Measurements from ENCODE around the gene HSD11B2.
A peak's percentile ranks its signal among the peaks of the same experiment; 100 is the strongest.

The HSD11B2 gene

GRCh38 chr16:67392301-67393059 is 38.4 kb upstream of the HSD11B2 start:
- TF ChIP-seq MAX (IDR thresholded peaks at IDR 0.05; ENCODE audit: low read depth, low read length) (no peak), MYC (IDR thresholded peaks at IDR 0.05; ENCODE audit: low read depth, low read length) (no peak), POLR2A (IDR thresholded peaks at IDR 0.05; ENCODE audit: extremely low read depth, insufficient read length) (no peak)
- TF ChIP-seq, protein P1, sequence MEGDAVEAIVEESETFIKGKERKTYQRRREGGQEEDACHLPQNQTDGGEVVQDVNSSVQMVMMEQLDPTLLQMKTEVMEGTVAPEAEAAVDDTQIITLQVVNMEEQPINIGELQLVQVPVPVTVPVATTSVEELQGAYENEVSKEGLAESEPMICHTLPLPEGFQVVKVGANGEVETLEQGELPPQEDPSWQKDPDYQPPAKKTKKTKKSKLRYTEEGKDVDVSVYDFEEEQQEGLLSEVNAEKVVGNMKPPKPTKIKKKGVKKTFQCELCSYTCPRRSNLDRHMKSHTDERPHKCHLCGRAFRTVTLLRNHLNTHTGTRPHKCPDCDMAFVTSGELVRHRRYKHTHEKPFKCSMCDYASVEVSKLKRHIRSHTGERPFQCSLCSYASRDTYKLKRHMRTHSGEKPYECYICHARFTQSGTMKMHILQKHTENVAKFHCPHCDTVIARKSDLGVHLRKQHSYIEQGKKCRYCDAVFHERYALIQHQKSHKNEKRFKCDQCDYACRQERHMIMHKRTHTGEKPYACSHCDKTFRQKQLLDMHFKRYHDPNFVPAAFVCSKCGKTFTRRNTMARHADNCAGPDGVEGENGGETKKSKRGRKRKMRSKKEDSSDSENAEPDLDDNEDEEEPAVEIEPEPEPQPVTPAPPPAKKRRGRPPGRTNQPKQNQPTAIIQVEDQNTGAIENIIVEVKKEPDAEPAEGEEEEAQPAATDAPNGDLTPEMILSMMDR (IDR thresholded peaks at IDR 0.05; ENCODE audit: low read depth, low read length): no peak
- no peak overlapping the region for H3K4me3 ChIP-seq (ENCODE audit: low read depth, low read length)
- no peak for DNase-seq (ENCODE audit: low read depth)

DNA sequence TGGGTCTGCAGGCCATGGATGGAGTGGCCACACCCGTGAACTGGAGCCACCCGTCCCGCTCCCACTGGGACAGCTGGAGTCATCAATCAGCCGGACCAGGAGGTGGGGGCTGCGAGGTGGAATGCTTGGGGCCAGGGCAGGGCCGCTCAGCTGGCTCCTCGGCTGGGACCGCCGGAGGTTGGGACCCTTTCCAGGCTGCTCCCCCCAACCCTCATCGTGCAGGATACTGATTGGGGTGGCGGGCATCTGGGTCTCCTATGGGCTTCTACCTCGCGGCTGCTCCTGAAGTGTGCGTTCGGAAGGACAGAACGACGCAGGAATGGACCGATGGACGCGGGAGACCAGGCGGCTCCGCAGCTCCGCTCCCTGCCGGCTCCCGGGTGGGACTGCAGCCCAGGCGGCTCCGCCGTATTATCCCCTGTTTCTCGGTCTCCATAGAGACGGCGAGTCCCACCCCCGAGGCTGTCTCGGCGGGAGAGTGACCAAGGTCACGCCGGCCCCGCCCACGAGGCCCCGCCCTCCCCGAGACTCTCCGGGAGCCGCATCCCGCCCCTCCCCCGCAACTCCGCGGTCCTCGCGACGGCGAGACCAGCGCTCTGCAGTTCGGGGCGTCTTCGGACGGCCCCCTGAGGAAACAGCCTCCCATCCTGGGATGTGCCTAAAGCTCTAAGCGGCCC is 37.7 kb upstream of the HSD11B2 start, which contains the start of gene TPPP3:
TPPP3 (minus strand) TSS at position 388 of the 677 bp plus-strand sequence. CDS start 2,387 bp downstream, outside the sequence.
- no peak for TF ChIP-seq MYC (IDR thresholded peaks at IDR 0.05; ENCODE audit: low read depth, low read length)
- TF ChIP-seq MAX (IDR thresholded peaks at IDR 0.05; ENCODE audit: low read depth, low read length): no peak
- TF ChIP-seq POLR2A (IDR thresholded peaks at IDR 0.05; ENCODE audit: extremely low read depth, insufficient read length): no peak

GRCh38 chr16:67393788-67394154 is 37.1 kb upstream of the HSD11B2 start:
- no peak overlapping the region for H3K4me3 ChIP-seq (ENCODE audit: low read depth, low read length)
- TF ChIP-seq POLR2A (IDR thresholded peaks at IDR 0.05; ENCODE audit: extremely low read depth, insufficient read length) (no peak), MYC (IDR thresholded peaks at IDR 0.05; ENCODE audit: low read depth, low read length) (no peak), MAX (IDR thresholded peaks at IDR 0.05; ENCODE audit: low read depth, low read length) (no peak)
- TF ChIP-seq, protein P1 (IDR thresholded peaks at IDR 0.05; ENCODE audit: low read depth, low read length): no peak
- no peak for DNase-seq (ENCODE audit: low read depth)

More for the DNA sequence above, 37.7 kb upstream of the HSD11B2 start, which contains the start of gene TPPP3:
- DNase-seq (ENCODE audit: low read depth): no peak
- no peak within 1 kb of the TSS for H3K4me3 ChIP-seq (ENCODE audit: low read depth, low read length)

DNA sequence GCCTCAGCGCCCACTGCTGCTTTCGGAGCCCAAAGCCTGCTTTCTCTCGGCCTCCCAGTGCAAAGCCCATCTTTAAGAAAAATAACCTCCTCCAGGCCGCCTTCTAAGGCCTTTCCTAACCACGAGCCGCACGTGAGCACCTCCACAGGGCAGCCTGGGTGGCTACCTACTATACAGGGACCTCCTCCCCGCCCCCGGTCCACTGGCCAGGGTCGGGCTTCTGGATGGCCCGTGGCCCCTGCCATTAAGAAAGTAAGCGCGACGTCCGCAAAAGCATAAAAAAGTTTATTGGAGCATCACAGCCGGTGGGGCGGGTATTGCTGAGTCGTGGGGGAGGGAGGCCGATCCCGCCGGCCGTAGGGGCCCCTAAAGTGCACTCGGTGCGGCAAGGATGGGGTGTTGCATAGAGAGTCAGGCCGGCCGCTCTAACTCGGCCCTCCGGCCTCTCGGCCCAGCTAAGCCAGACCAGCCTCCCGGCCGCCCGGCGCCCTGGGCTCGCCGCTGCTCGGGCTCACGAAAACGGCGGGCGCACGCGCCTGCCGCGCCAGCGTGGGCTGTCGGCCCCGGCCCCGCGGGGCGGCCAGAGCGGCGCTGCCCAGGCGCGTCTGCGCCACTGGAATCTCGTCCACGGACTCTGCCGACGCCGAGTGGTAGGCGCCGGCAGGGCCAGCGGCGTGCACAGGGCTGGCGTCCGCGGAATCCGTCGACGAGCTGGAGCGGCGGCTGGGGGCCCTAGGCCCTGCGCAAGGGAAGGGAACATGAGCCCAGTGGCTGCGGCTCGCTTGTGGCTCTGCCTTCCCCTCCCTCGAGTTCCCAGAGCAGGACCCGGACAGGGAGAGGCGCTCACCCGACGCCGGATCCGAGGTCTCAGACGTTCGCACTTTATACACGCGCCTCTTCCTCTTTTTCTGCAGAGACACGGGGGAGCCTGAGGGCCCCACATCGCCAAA is 36.5 kb upstream of the HSD11B2 start:
- DNase-seq (ENCODE audit: low read depth): peak; percentile 83
- no peak overlapping the region for H3K4me3 ChIP-seq (ENCODE audit: low read depth, low read length)
- TF ChIP-seq MAX (IDR thresholded peaks at IDR 0.05; ENCODE audit: low read depth, low read length) (no peak), MYC (IDR thresholded peaks at IDR 0.05; ENCODE audit: low read depth, low read length) (no peak), POLR2A (IDR thresholded peaks at IDR 0.05; ENCODE audit: extremely low read depth, insufficient read length) (no peak)
- TF ChIP-seq, protein P1 (IDR thresholded peaks at IDR 0.05; ENCODE audit: low read depth, low read length): no peak

GRCh38 chr16:67395105-67395457 is 35.8 kb upstream of the HSD11B2 start:
- no peak for TF ChIP-seq MYC (IDR thresholded peaks at IDR 0.05; ENCODE audit: low read depth, low read length)
- no peak for TF ChIP-seq MAX (IDR thresholded peaks at IDR 0.05; ENCODE audit: low read depth, low read length)
- TF ChIP-seq, protein P1 (IDR thresholded peaks at IDR 0.05; ENCODE audit: low read depth, low read length): no peak
- no peak for TF ChIP-seq POLR2A (IDR thresholded peaks at IDR 0.05; ENCODE audit: extremely low read depth, insufficient read length)
- no peak for DNase-seq (ENCODE audit: low read depth)
- no peak overlapping the region for H3K4me3 ChIP-seq (ENCODE audit: low read depth, low read length)

All from NB4 (cell line).